HEK293T (cell line): ENCODE results near the gene CDH4.

Experiments
- ARNT ChIP-seq: fragments of 450-650 bp; IDR thresholded peaks from 2 replicates; pipeline ENCODE4 v1.6.1; 2017; ENCODE audit warnings: mild to moderate bottlenecking
- BHLHE40 ChIP-seq: fragments of 450-650 bp; IDR thresholded peaks from 2 replicates; pipeline ENCODE4 v1.6.1; 2016; ENCODE audit warnings: mild to moderate bottlenecking, moderate library complexity, borderline replicate concordance
- ELF4 ChIP-seq: fragments of 450-650 bp; IDR thresholded peaks from 2 replicates; pipeline ENCODE4 v1.6.1; 2017; ENCODE audit warnings: antibody characterized with exemption
- FOXA1 ChIP-seq: fragments of 450-650 bp; IDR thresholded peaks from 2 replicates; pipeline ENCODE4 v1.6.1; 2016; ENCODE audit warnings: mild to moderate bottlenecking
- FOXM1 ChIP-seq: fragments of 450-650 bp; IDR thresholded peaks from 2 replicates; pipeline ENCODE4 v1.6.1; 2017; ENCODE audit warnings: mild to moderate bottlenecking, borderline replicate concordance
- HDGF ChIP-seq: fragments of 450-650 bp; IDR thresholded peaks from 2 replicates; pipeline ENCODE4 v1.6.1; 2017; ENCODE audit warnings: antibody characterized with exemption, borderline replicate concordance
- L3MBTL2 ChIP-seq: fragments of 450-650 bp; conservative IDR thresholded peaks from 2 replicates; pipeline ENCODE4 v1.6.1; 2016; ENCODE audit warnings: mild to moderate bottlenecking
- NFRKB ChIP-seq: fragments of 450-650 bp; IDR thresholded peaks from 2 replicates; pipeline ENCODE4 v1.6.1; 2016; ENCODE audit warnings: mild to moderate bottlenecking, moderate library complexity
- SP1 ChIP-seq: fragments of 450-650 bp; IDR thresholded peaks from 2 replicates; pipeline ENCODE4 v1.6.1; 2017
- SUZ12 ChIP-seq: fragments of 450-650 bp; IDR thresholded peaks from 2 replicates; pipeline ENCODE4 v1.6.1; 2016; ENCODE audit warnings: mild to moderate bottlenecking
- TARDBP ChIP-seq: fragments of 450-650 bp; IDR thresholded peaks from 2 replicates; pipeline ENCODE4 v1.6.1; 2016

DNA sequence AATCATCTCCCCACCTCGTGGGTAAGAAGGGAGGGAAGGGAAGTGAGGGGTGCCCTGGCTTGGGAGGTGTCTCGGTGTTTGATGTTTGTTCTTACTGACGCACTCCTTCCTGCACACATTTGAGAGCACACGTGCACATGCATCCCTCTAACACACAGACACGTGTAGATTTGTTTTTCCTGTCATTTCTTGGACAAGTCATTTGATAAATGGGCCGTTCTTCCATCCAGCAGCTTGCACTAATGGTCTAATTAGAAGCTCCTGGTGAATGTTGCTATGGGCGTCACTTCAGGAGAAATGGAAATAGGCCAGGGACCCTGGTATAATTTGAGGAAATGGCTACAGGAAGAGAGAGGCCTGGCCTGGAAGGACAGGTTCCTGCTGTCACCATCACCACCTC lies 352.5 kb downstream of the CDH4 start:
- TF ChIP-seq FOXM1, result no peak
- TF ChIP-seq SP1, result no peak
- no peak for TF ChIP-seq FOXA1
- TF ChIP-seq SUZ12, result no peak
- TF ChIP-seq ELF4, result no peak
- no peak for TF ChIP-seq BHLHE40
- no peak for TF ChIP-seq HDGF
- TF ChIP-seq NFRKB, result no peak
- TF ChIP-seq L3MBTL2, result no peak
- TF ChIP-seq TARDBP, result no peak
- no peak for TF ChIP-seq ARNT
